Left ventricle myocardium inferior (tissue), 1 donor: ENCODE measurements around the gene TMEM225B. TPM values are rescaled to one million over a fixed set of nuclear protein-coding genes. Genes with fewer than 3 reads are reported as not detected.

Experiments used
- DNase-seq: peaks from one replicate; pipeline ENCODE4 v3.0.0-alpha.2; 2020
- H3K27ac ChIP-seq: fragments of 200-600 bp; replicated peaks from 2 replicates; pipeline ENCODE4 v1.8.0; 2021
- H3K27me3 ChIP-seq: fragments of 200-600 bp; 2 replicates; pipeline ENCODE4 v1.8.0; 2021; ENCODE audit warnings: low read depth
- H3K36me3 ChIP-seq: fragments of 200-600 bp; 2 replicates; pipeline ENCODE4 v1.8.0; 2021
- H3K4me1 ChIP-seq: fragments of 200-600 bp; 2 replicates; pipeline ENCODE4 v1.8.0; 2021
- H3K4me3 ChIP-seq: fragments of 200-600 bp; 2 replicates; pipeline ENCODE4 v1.8.0; 2021; ENCODE audit warnings: mild to moderate bottlenecking, moderate library complexity
- H3K9me3 ChIP-seq: fragments of 200-600 bp; replicated peaks from 2 replicates; pipeline ENCODE4 v1.8.0; 2021
- CTCF ChIP-seq: fragments of 200-600 bp; IDR thresholded peaks from 2 replicates; pipeline ENCODE4 v1.8.0; 2021; ENCODE audit warnings: antibody characterized with exemption, mild to moderate bottlenecking, borderline replicate concordance
- intact Hi-C: fragments of 100-400 bp; cut with micrococcal nuclease; formaldehyde crosslinking; loops from one replicate; pipeline ENCODE4 v1.11.0; 2022
- total RNA-seq: library from RNA; stranded (reverse); fragmentation: NEBNext Ultra II Directional; extraction: Animal tissue kit (Norgen Biotek cat#: 25700); gene quantifications from one replicate; pipeline ENCODE4 v1.2.1, GENCODE V29; 2021
- donor health status: DM: no; HTN: yes; CAD: no; lungs with severe emphysema.

TMEM225B gene
- total RNA-seq, 1 donor from 2014 or later, result not detected

- TF ChIP-seq CTCF, result no peak
- no peak overlapping the region for H3K4me3 ChIP-seq
- intact Hi-C loops, result no loop called here
Measured at GRCh38 chr7:99605527-99605926, 7.5 kb downstream of the TMEM225B start.

GRCh38 chr7:99606531-99606930 lies 8.5 kb downstream of the TMEM225B start:
- Histone ChIP-seq H3K36me3 (no peaks in the 10 kb centered on the region), H3K4me1 (no peaks in the 10 kb centered on the region), H3K9me3 (no peaks in the 10 kb centered on the region), H3K27ac (no peak overlapping the region), H3K27me3 (peaks cover 14% of the 10 kb centered on the region), H3K4me3 (no peak overlapping the region)
- intact Hi-C loops, result no loop called here
- TF ChIP-seq CTCF, result no peak
- DNase-seq, result no peak

More at GRCh38 chr7:99605527-99605926, 7.5 kb downstream of the TMEM225B start:
- H3K4me1 ChIP-seq, result no peaks in the 10 kb centered on the region
- no peak overlapping the region for H3K27ac ChIP-seq
- H3K36me3 ChIP-seq, result no peaks in the 10 kb centered on the region
- no peaks in the 10 kb centered on the region for H3K9me3 ChIP-seq
- H3K27me3 ChIP-seq, result peaks cover 14% of the 10 kb centered on the region
- DNase-seq, result no peak

- Histone ChIP-seq H3K27me3 (peaks cover 14% of the 10 kb centered on the region), H3K36me3 (no peaks in the 10 kb centered on the region), H3K9me3 (no peaks in the 10 kb centered on the region), H3K4me3 (no peak overlapping the region), H3K4me1 (no peaks in the 10 kb centered on the region), H3K27ac (no peak overlapping the region)
- TF ChIP-seq CTCF, result no peak
- intact Hi-C loops, result no loop called here
- no peak for DNase-seq
Measured at GRCh38 chr7:99607548-99607947, 9.5 kb downstream of the TMEM225B start.

DNA sequence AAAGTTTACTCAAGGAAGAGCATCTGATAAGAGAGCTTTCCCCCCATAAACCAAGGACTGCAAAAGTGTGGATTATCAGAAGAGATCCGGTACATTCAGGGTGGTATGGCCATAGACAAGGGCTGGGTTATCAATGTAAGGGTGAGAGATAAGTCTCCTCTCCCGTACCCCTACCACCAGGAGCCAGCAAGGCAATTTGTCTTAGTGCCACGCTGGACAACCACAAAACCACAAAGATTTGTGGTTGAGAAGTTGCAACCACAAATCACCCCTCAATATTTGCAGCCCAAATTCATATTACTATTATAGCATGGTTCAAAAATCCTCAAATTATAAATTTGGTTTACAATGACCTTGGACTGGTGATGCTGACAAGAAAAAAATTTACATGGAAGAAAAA lies 16.4 kb downstream of the TMEM225B start:
- Histone ChIP-seq H3K4me1 (peaks cover 29% of the 10 kb centered on the region), H3K27me3 (no peaks in the 10 kb centered on the region), H3K9me3 (no peaks in the 10 kb centered on the region), H3K27ac (no peak overlapping the region), H3K36me3 (peaks cover 12% of the 10 kb centered on the region), H3K4me3 (no peak overlapping the region)
- intact Hi-C loops, result no loop called here
- DNase-seq, result no peak
- no peak for TF ChIP-seq CTCF

DNA sequence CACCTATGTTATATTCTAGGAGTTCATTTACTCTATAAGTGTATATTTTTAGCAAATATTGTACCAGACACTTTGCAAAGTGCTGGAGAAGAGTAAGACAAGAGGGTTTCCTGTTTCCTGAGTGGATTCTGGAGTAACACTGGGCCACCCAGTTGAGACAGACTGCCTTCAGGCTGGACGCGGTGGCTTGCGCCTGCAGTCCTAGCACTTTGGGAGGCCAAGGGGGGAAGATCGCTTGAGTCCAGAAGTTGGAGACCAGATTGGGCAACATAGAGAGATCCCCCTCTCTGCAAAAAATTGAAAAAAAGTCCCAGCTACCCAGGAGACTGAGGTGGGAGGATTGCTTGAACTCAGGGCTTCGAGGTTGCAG lies 17.9 kb downstream of the TMEM225B start:
- no peak for TF ChIP-seq CTCF
- H3K4me1 ChIP-seq, result peaks cover 29% of the 10 kb centered on the region
- intact Hi-C loops, result no loop called here
- H3K9me3 ChIP-seq, result no peaks in the 10 kb centered on the region
- peak overlapping the region; percentile 93 for H3K27ac ChIP-seq
- H3K36me3 ChIP-seq, result peaks cover 27% of the 10 kb centered on the region
- peak overlapping the region; percentile 98 for H3K4me3 ChIP-seq
- no peak for DNase-seq
- no peaks in the 10 kb centered on the region for H3K27me3 ChIP-seq
